NCI-H69 (cell line): ENCODE measurements around the gene CD300C.
"Not testable (repeated sequence)": the region's sequence is repeated elsewhere in the genome, so short reads cannot be mapped to it uniquely, and the experiment has no call there.

ENCODE experiments used
- DNase-seq: peaks from one replicate; lab custom pipeline; 2025; lab: John Stamatoyannopoulos, UW

CD300C gene

GRCh38 chr17:74531231-74531761 is 14.6 kb downstream of the CD300C start, which contains the start of gene CD300LB:
Gene CD300LB (minus strand): TSS chr17:74531475. CDS start chr17:74531350, 125 bp downstream.
- no peak for DNase-seq

GRCh38 chr17:74530831-74531150 is 15.1 kb downstream of the CD300C start:
- no peak for DNase-seq

GRCh38 chr17:74529243-74529642 is 16.7 kb downstream of the CD300C start:
- DNase-seq, result no peak

- no peak for DNase-seq
Observed at GRCh38 chr17:74528491-74529199, 17.3 kb downstream of the CD300C start.

- DNase-seq, result no peak
Observed at GRCh38 chr17:74527756-74528155, 18.2 kb downstream of the CD300C start.

GRCh38 chr17:74527081-74527480 is 18.8 kb downstream of the CD300C start:
- DNase-seq, result no peak

- no peak for DNase-seq
Observed at GRCh38 chr17:74526681-74527080, 19.2 kb downstream of the CD300C start.

- no peak for DNase-seq
Observed at GRCh38 chr17:74525781-74526288, 20.1 kb downstream of the CD300C start.

- no peak for DNase-seq
Observed at GRCh38 chr17:74525465-74525725, 20.5 kb downstream of the CD300C start.

GRCh38 chr17:74524653-74525464 is 21.1 kb downstream of the CD300C start:
- DNase-seq, result no peak

GRCh38 chr17:74523308-74523707 is 22.6 kb downstream of the CD300C start:
- no peak for DNase-seq

- DNase-seq, result no peak
Observed at GRCh38 chr17:74522381-74523105, 23.4 kb downstream of the CD300C start.

- DNase-seq, result no peak
Observed at GRCh38 chr17:74521701-74522201, 24.2 kb downstream of the CD300C start.

- DNase-seq, result no peak
Observed at GRCh38 chr17:74520790-74521480, 25.0 kb downstream of the CD300C start.

- no peak for DNase-seq
Observed at GRCh38 chr17:74520016-74520434, 25.9 kb downstream of the CD300C start.

GRCh38 chr17:74518413-74518981 is 27.4 kb downstream of the CD300C start:
- not testable (repeated sequence) for DNase-seq

GRCh38 chr17:74516561-74517328 is 29.2 kb downstream of the CD300C start:
- DNase-seq, result no peak

GRCh38 chr17:74515941-74516340 is 30.0 kb downstream of the CD300C start:
- no peak for DNase-seq

GRCh38 chr17:74514632-74515334 is 31.1 kb downstream of the CD300C start:
- peak; percentile 47 for DNase-seq
